Heart left ventricle (tissue), 16 donors: ENCODE data around the gene TMEM184C. TPM values are rescaled to one million over a fixed set of nuclear protein-coding genes. Genes with fewer than 3 reads are reported as not detected.

ENCODE experiments used
- ATAC-seq, 4 donors: fragments of 200-7000 bp; cut with Tn5 transposase; one replicate each; pipeline ENCODE4 v1.9.1; 2020 to 2022; ENCODE audit warnings: moderate library complexity in 4 of 4, mild to moderate bottlenecking in 3 of 4, moderate number of reproducible peaks in 1 of 4
- DNase-seq, 5 donors: peaks; one replicate each; pipeline ENCODE4 v3.0.0-alpha.2; 2020
- H3K27ac ChIP-seq, 12 donors: fragments of 200-600 bp; sonication (generic) in 4 of 12; one replicate each; pipeline versions ENCODE4 v1.5.0 to v1.8.0; 2016 to 2022; ENCODE audit warnings: mild to moderate bottlenecking in 2 of 12
- H3K27me3 ChIP-seq, 9 donors: fragments of 200-600 bp; sonication (generic) in 2 of 9; one replicate each; pipeline versions ENCODE4 v1.5.1 to v1.8.0; 2016 to 2022; ENCODE audit warnings: mild to moderate bottlenecking in 3 of 9
- H3K36me3 ChIP-seq, 9 donors: fragments of 200-600 bp; sonication (generic) in 2 of 9; one replicate each; pipeline versions ENCODE4 v1.5.0 to v1.8.0; 2018 to 2022; ENCODE audit warnings: mild to moderate bottlenecking in 2 of 9
- H3K4me1 ChIP-seq, 12 donors: fragments of 200-600 bp; sonication (generic) in 4 of 12; one replicate each; pipeline versions ENCODE4 v1.5.0 to v1.8.0; 2016 to 2022; ENCODE audit warnings: mild to moderate bottlenecking in 3 of 12
- H3K4me3 ChIP-seq, 12 donors: fragments of 200-600 bp; sonication (generic) in 4 of 12; one replicate each; pipeline versions ENCODE4 v1.5.0 to v1.8.0; 2017 to 2022; ENCODE audit warnings: mild to moderate bottlenecking in 9 of 12, moderate library complexity in 4 of 12
- H3K9me3 ChIP-seq, 12 donors: fragments of 200-600 bp; sonication (generic) in 4 of 12; one replicate each; pipeline versions ENCODE4 v1.5.0 to v1.8.0; 2016 to 2022; ENCODE audit warnings: mild to moderate bottlenecking in 1 of 12
- POLR2A ChIP-seq, 2 donors: fragments of 450-650 bp; IDR thresholded peaks; one replicate each; pipeline ENCODE4 v1.6.1; 2017; ENCODE audit warnings: antibody characterized with exemption in 2 of 2, mild to moderate bottlenecking in 2 of 2, moderate library complexity in 2 of 2
- WGBS, 4 donors: extraction: QIAGEN DNeasy Blood & Tissue Kit in 2 of 4; methylation state at CpG; one replicate each; pipeline versions ENCODE4 v1.1.5 to v1.1.7; 2013 to 2018; 5-methylcytosine and 5-hydroxymethylcytosine counted together
- intact Hi-C, 10 donors: fragments of 100-400 bp; cut with DNase I; formaldehyde crosslinking; loops; one replicate each; pipeline versions ENCODE4 v1.11.1 to v1.14.2; 2022
- polyA plus RNA-seq, 2 donors: library from polyadenylated mRNA; stranded (reverse); fragments of 200-250 nt; gene quantifications; one replicate each; pipeline ENCODE4 v1.2.3, GENCODE V29; 2013
- total RNA-seq, 9 donors: library from RNA; depleted of rRNA in 2 of 9; stranded (reverse); fragments of >200 nt in 2 of 9; fragmentation: NEBNext Ultra II Directional in 3 of 9; extraction: Animal tissue kit (Norgen Biotek cat#: 25700) in 3 of 9; gene quantifications; one replicate each; pipeline versions ENCODE4 v1.1.0 to v1.2.4, GENCODE V29; 2016 to 2023
- TF ChIP-seq, protein P1 (sequence below), 12 donors: fragments of 200-600 bp; sonication (generic) in 4 of 12; IDR thresholded peaks; one replicate each; pipeline versions ENCODE4 v1.5.0 to v1.8.0; 2018 to 2022; ENCODE audit warnings: antibody characterized with exemption in 12 of 12, mild to moderate bottlenecking in 5 of 12
- donor health status: ischemic (EF 13 %, LVEDD 7.1; RV severe dilation, severe dysfunction).
- donor health status: healthy with polysubstance abuse.
- donor health status: DM: no; HTN: yes; CAD: no.
- donor health status: DM: no; HTN: no; CAD: no.
- donor health status: ischemic (EF 25% LVEDD 6.9; RV normal size, moderate dysfunction).
- donor health status: ischemic (EF 25% LVEDD 5.7; RV mildly dilated, moderate dysfunction).
- donor health status: healthy.
- donor health status: DM: yes; HTN: yes; CAD: no.
- donor health status: ischemic (EF 35%, LVEDD 5.7; RV mildly dilated, moderate dysfunction).
- donor health status: nonischemic (EF 11% LVEDD 7.7; RV severe dilation, severe dysfunction).
- donor health status: DM: yes; HTN: yes; CAD: no.
- donor health status: PGD.
- donor health status: ischemic (EF 29% LVEDD 5.4; RV normal size, mild dysfunction).
- donor health status: nonischemic (EF 23%, LVEDD 6.1; RV moderate dilation, normal function).

Gene TMEM184C
- total and polyA plus RNA-seq, 11 donors, result 4.2 to 29.4 (median 26.2) TPM

DNA sequence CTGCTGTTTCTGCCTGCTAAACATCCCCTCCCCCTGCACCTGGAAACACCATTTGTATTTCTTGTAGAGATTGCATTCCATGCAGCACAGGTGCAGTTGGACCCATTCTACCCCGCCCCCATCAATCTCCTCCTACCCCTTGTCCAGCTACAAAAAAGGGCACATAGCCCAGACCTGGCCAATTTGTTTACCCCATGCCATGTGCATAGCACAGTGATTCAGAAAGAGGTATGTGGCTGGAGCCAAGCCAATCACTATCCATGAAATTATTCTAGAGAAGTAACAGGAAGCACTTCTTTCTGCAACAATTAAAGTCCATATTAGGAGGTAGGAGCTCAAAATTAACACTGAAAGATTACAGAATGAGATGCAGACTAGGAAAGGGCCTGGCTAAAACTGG, 20.2 kb upstream of the TMEM184C start:
- TF ChIP-seq, protein P1, sequence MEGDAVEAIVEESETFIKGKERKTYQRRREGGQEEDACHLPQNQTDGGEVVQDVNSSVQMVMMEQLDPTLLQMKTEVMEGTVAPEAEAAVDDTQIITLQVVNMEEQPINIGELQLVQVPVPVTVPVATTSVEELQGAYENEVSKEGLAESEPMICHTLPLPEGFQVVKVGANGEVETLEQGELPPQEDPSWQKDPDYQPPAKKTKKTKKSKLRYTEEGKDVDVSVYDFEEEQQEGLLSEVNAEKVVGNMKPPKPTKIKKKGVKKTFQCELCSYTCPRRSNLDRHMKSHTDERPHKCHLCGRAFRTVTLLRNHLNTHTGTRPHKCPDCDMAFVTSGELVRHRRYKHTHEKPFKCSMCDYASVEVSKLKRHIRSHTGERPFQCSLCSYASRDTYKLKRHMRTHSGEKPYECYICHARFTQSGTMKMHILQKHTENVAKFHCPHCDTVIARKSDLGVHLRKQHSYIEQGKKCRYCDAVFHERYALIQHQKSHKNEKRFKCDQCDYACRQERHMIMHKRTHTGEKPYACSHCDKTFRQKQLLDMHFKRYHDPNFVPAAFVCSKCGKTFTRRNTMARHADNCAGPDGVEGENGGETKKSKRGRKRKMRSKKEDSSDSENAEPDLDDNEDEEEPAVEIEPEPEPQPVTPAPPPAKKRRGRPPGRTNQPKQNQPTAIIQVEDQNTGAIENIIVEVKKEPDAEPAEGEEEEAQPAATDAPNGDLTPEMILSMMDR (IDR thresholded peaks at IDR 0.05), result no peak
- no peak for TF ChIP-seq POLR2A (IDR thresholded peaks at IDR 0.05)
- intact Hi-C loops, result loop anchor here in 5 of 10 donors (5.0 to 10.0 kb wide), 3 partner anchors 572 to 582 kb away; no protein-coding TSS in a partner anchor
- DNase-seq (no peak), ATAC-seq (no peak)
- H3K9me3 ChIP-seq, result no peaks in the 10 kb centered on the region
- H3K4me3 ChIP-seq, result no peak overlapping the region
- no peaks in the 10 kb centered on the region for H3K27me3 ChIP-seq
- 0 to 58% (median 27%) methylated on average over 1 of the region's 1 CpG for WGBS, 4 donors
- H3K27ac ChIP-seq, result no peak overlapping the region
- no peaks in the 10 kb centered on the region for H3K4me1 ChIP-seq
- no peaks in the 10 kb centered on the region for H3K36me3 ChIP-seq

DNA sequence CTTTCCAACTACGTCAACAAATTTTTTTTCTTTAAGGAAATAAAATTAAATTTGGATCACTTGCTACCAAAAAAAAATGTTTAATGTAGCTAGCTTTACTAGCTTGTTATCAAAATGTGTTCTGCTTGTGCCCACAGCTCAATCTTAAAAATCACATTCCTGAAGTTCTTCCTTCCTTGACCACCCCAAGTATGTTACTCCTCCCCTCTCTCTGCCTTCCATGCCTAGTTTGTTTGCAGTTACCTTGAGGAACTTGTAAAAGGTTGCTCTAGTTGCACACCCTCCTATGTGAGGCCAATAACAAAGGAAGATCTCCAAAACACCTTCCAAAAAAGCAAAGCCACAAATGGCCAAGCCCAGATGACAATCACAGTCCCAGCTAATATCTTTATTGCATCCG, 19.6 kb upstream of the TMEM184C start:
- Histone ChIP-seq H3K27me3 (no peaks in the 10 kb centered on the region), H3K36me3 (no peaks in the 10 kb centered on the region), H3K4me1 (no peaks in the 10 kb centered on the region), H3K9me3 (no peaks in the 10 kb centered on the region), H3K27ac (no peak overlapping the region), H3K4me3 (no peak overlapping the region)
- TF ChIP-seq, protein P1 (IDR thresholded peaks at IDR 0.05), result no peak
- no peak for TF ChIP-seq POLR2A (IDR thresholded peaks at IDR 0.05)
- DNase-seq (no peak), ATAC-seq (no peak)
- intact Hi-C loops, result loop anchor here in 5 of 10 donors (5.0 to 10.0 kb wide), 3 partner anchors 573 to 583 kb away; no protein-coding TSS in a partner anchor
- WGBS, 4 donors, result 81 to 93% (median 89%) methylated on average over 2 of the region's 2 CpGs

DNA sequence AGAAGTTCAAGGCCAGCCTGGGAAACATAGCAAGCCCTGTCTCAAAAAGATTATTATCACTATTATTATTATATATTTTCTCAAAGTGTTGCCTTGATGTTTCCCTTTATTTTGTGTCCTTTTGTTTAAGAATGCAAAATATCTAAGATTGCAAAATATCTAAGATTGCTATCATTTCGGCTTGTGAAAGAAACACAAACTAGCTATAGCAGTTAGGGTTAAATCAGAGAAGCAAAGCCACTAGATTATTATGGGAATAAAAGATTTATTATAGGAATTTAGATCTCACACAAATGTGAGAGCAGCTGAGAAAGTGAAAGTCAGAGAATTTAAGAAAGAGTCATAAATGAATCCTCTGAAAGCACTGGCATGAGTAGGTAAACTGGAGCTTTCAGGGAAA, 18.0 kb upstream of the TMEM184C start:
- no peaks in the 10 kb centered on the region for H3K27me3 ChIP-seq
- no peak overlapping the region for H3K4me3 ChIP-seq
- H3K36me3 ChIP-seq, result no peaks in the 10 kb centered on the region
- H3K27ac ChIP-seq, result no peak overlapping the region
- TF ChIP-seq POLR2A (IDR thresholded peaks at IDR 0.05), result no peak
- TF ChIP-seq, protein P1 (IDR thresholded peaks at IDR 0.05), result no peak
- no peaks in the 10 kb centered on the region for H3K9me3 ChIP-seq
- 91 to 94% (median 94%) methylated on average over 1 of the region's 1 CpG for WGBS, 4 donors
- DNase-seq, result no peak
- no peaks in the 10 kb centered on the region for H3K4me1 ChIP-seq
- intact Hi-C loops, result loop anchor here in 5 of 10 donors (5.0 to 10.0 kb wide), 3 partner anchors 574 to 584 kb away; no protein-coding TSS in a partner anchor
- no peak for ATAC-seq

DNA sequence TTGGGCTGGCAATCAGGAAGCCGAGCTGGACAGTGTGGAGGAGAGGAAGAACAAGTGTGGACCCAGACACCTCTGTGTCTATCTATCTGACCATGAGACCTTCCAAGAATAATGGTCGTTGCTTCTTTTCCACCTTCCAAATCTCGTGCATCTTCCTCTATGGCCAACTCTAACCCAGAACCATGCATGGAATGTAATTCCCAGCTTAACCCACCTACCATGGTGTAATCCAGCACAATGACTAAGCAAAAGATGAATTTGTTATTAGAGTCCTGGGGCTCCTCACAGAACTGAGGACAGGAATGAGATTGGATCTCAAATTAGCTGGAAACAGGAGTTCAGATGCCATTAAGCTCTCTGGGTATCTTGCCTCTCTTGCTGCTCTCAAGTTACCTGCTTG, 17.4 kb upstream of the TMEM184C start:
- Histone ChIP-seq H3K27ac (no peak overlapping the region), H3K4me1 (no peaks in the 10 kb centered on the region), H3K4me3 (no peak overlapping the region), H3K36me3 (no peaks in the 10 kb centered on the region), H3K9me3 (no peaks in the 10 kb centered on the region), H3K27me3 (no peaks in the 10 kb centered on the region)
- ATAC-seq (no peak), DNase-seq (no peak)
- 71 to 81% (median 75%) methylated on average over 3 of the region's 3 CpGs for WGBS, 4 donors
- intact Hi-C loops, result loop anchor here in 5 of 10 donors (5.0 to 10.0 kb wide), 3 partner anchors 575 to 585 kb away; no protein-coding TSS in a partner anchor
- TF ChIP-seq, protein P1 (IDR thresholded peaks at IDR 0.05), result no peak
- TF ChIP-seq POLR2A (IDR thresholded peaks at IDR 0.05), result no peak
